Kidney epithelial cell (primary cell): ENCODE measurements around the gene PDE6A. TPM values are rescaled to one million over a fixed set of nuclear protein-coding genes. Genes with fewer than 3 reads are reported as not detected.

Experiments used
- DNase-seq: peaks from one replicate; pipeline ENCODE4 v3.0.0-alpha.2; 2010; ENCODE audit warnings: low read depth
- H3K27me3 ChIP-seq: 2 replicates; pipeline ENCODE4 v1.6.0; 2011; ENCODE audit warnings: low read length; ENCODE audit not compliant: control insufficient read depth, insufficient read depth
- H3K36me3 ChIP-seq: 2 replicates; pipeline ENCODE4 v1.5.1; 2011; ENCODE audit warnings: low read length; ENCODE audit not compliant: control insufficient read depth, insufficient read depth
- H3K4me3 ChIP-seq: 2 replicates; pipeline ENCODE4 v1.5.1; 2011; ENCODE audit warnings: low read depth, mild to moderate bottlenecking, control low read depth, low read length
- CTCF ChIP-seq: IDR thresholded peaks from 2 replicates; pipeline ENCODE4 v1.5.1; 2011; ENCODE audit warnings: mild to moderate bottlenecking, moderate library complexity, low read length, control low read depth, inconsistent platforms; ENCODE audit not compliant: insufficient read depth, poor library complexity, severe bottlenecking
- total RNA-seq: library from RNA; depleted of rRNA; stranded (reverse); fragments of >200 nt; gene quantifications from 2 replicates; pipeline ENCODE4 v1.2.3, GENCODE V29; 2015

PDE6A gene
- total RNA-seq, 1 donor from 2014 or later, result not detected

DNA sequence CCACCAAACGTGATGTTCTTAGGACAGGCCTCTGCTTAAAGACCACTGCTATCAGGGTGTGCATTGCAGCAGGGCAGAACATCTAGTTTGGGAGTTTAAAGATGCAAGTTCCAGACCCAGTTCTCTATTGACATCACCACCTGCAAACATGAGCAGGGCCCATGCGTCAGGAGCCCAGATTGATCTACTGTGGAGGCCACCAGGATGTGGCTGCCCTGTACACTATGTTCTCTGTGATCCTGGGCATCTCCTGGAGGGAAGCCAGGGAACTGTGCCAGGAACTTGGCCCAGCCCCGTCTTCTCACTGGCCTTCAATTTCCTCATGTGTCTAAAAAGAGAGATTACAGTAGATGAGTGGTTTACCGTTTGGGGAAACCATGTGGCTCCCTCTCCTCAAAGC, 87.1 kb downstream of the PDE6A start:
- Histone ChIP-seq H3K36me3 (no peaks in the 10 kb centered on the region), H3K4me3 (no peak overlapping the region), H3K27me3 (no peaks in the 10 kb centered on the region)
- no peak for TF ChIP-seq CTCF
- no peak for DNase-seq

DNA sequence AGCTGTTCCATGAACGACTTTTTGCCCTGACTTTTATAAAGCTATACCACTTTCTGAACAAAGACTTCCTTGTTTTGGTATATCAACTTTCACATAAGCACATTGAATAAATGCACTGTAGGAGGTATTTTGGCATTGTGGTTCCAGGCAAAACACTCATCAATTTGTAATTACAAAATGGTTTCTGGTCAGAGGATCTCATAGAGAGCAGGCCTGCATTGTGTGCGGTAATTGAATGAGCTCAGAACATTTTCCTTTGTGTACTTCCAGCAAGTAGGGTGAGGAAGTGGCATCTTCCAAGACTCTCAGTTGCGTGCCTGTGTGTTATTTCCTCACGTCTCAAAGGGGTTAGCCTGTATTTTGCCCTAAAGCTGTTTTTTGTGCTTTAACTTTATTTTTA, 89.2 kb downstream of the PDE6A start:
- no peak for TF ChIP-seq CTCF
- H3K4me3 ChIP-seq, result no peak overlapping the region
- no peaks in the 10 kb centered on the region for H3K36me3 ChIP-seq
- DNase-seq, result no peak
- no peaks in the 10 kb centered on the region for H3K27me3 ChIP-seq

- H3K36me3 ChIP-seq, result no peaks in the 10 kb centered on the region
- H3K4me3 ChIP-seq, result no peak overlapping the region
- DNase-seq, result no peak
- H3K27me3 ChIP-seq, result no peaks in the 10 kb centered on the region
- no peak for TF ChIP-seq CTCF
These were observed 89.7 kb downstream of the PDE6A start for GRCh38 chr5:149854866-149855265.

DNA sequence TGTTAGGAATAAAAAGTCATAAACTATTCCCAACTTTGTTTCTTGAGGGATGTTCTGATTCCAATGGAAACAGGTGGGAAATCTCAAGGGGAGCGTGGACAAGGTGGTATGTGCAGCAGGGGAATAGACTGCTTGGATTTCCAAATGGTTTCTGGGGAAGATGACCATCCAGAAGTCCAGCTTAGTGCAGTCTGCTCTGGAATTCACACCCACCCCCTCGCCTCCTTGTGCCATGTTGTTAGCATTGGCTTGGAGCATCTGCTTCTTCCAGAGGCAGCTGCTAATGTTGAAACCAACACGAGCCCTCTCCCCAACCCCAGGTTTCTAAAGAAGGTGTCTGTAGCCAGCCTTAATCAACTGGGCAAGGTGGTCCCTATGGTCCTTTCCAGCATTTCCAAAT, 90.9 kb downstream of the PDE6A start:
- no peaks in the 10 kb centered on the region for H3K36me3 ChIP-seq
- H3K4me3 ChIP-seq, result no peak overlapping the region
- no peak for DNase-seq
- no peak for TF ChIP-seq CTCF
- H3K27me3 ChIP-seq, result no peaks in the 10 kb centered on the region

- DNase-seq, result no peak
- Histone ChIP-seq H3K4me3 (no peak overlapping the region), H3K27me3 (no peaks in the 10 kb centered on the region), H3K36me3 (no peaks in the 10 kb centered on the region)
- TF ChIP-seq CTCF, result no peak
These were observed 91.3 kb downstream of the PDE6A start for GRCh38 chr5:149853331-149853648.

- no peaks in the 10 kb centered on the region for H3K27me3 ChIP-seq
- H3K36me3 ChIP-seq, result no peaks in the 10 kb centered on the region
- peak; percentile 90 for TF ChIP-seq CTCF
- DNase-seq, result no peak
- H3K4me3 ChIP-seq, result no peak overlapping the region
These were observed 91.8 kb downstream of the PDE6A start for GRCh38 chr5:149852641-149853330.
